GM18505 (cell line): ENCODE results near the gene NPM3.

ENCODE experiments used
- ATAC-seq: cut with Tn5 transposase; IDR thresholded peaks from one replicate; pipeline ENCODE4 v1.9.1; 2021; ENCODE audit not compliant: unreplicated experiment
- POLR2A ChIP-seq: IDR thresholded peaks from 4 replicates; pipeline ENCODE4 v1.6.1; 2011; ENCODE audit warnings: borderline replicate concordance; ENCODE audit not compliant: insufficient read depth, insufficient read length; ENCODE audit errors: extremely low read depth

The NPM3 gene

DNA sequence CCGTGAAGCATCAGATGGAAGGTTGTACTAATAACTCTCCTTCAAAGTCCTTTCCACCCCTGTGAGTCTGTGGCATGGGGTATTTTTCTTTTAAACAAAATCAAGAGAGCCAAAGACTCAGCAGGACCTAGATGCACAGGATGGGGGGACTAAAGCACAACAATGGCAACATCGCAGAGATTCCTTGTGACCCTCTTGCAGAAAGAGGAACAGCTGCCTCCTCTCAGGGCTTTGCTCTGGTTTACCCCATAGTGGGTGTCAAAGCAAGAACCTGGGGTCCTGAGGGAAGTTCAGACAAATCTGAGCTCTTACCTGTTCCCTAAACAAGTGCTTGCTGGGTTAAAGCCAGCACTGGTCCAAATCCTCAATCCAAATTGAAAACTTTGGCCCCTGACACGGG, 46.6 kb downstream of the NPM3 start:
- ATAC-seq, result no peak
- TF ChIP-seq POLR2A, result no peak

DNA sequence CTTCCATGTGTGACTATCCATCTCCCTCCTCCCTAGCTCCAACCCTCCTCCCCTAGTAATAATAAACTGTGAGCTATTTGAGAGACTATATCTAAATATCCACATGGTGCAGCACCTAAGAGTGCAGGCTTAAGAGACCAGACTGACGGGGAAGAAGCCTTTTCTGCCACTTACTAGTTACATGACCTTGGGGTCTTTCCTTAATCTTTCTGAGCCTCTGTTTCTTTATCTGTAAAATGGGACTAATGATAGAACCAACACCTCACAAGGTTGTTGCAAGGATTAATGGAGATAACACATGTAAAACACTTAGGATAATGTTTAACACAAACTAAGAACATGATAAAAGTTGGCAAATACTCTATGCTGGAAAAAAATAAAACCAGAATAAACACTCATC, 51.1 kb downstream of the NPM3 start:
- ATAC-seq, result no peak
- TF ChIP-seq POLR2A, result no peak
